Neural crest cell (in vitro differentiated cells): ENCODE measurements around the gene GALNT14. TPM values are rescaled to one million over a fixed set of nuclear protein-coding genes. Genes with fewer than 3 reads are reported as not detected.

Experiments used
- DNase-seq: peaks from one replicate; pipeline ENCODE4 v3.0.0; 2021; ENCODE audit warnings: low read depth, mixed read lengths, low spot score
- H3K27ac Mint-ChIP-seq: one replicate; pipeline ENCODE4 v1.8.0; 2021; ENCODE audit warnings: mild to moderate bottlenecking, mixed read lengths; ENCODE audit not compliant: unreplicated experiment
- H3K27me3 Mint-ChIP-seq: 2 replicates; pipeline ENCODE4 v1.8.0; 2021; ENCODE audit warnings: low read depth, mild to moderate bottlenecking, mixed read lengths
- H3K36me3 Mint-ChIP-seq: 2 replicates; pipeline ENCODE4 v1.8.0; 2021; ENCODE audit warnings: low read depth, mild to moderate bottlenecking, mixed read lengths
- H3K4me1 Mint-ChIP-seq: 2 replicates; pipeline ENCODE4 v1.8.0; 2021; ENCODE audit warnings: mixed read lengths
- H3K4me3 Mint-ChIP-seq: one replicate; pipeline ENCODE4 v1.8.0; 2021; ENCODE audit warnings: mild to moderate bottlenecking, mixed read lengths
- H3K9me3 Mint-ChIP-seq: 2 replicates; pipeline ENCODE4 v1.8.0; 2021; ENCODE audit warnings: mixed read lengths
- CTCF ChIP-seq: fragments of 200-600 bp; sonication (generic); conservative IDR thresholded peaks from 2 replicates; pipeline ENCODE4 v1.5.0; 2021; ENCODE audit warnings: antibody characterized with exemption, mild to moderate bottlenecking
- total RNA-seq: library from RNA; stranded (reverse); gene quantifications from 2 replicates; pipeline ENCODE4 v1.2.1, GENCODE V29; 2021

Gene GALNT14
- total RNA-seq, 1 donor from 2014 or later: 1.5 TPM

DNA sequence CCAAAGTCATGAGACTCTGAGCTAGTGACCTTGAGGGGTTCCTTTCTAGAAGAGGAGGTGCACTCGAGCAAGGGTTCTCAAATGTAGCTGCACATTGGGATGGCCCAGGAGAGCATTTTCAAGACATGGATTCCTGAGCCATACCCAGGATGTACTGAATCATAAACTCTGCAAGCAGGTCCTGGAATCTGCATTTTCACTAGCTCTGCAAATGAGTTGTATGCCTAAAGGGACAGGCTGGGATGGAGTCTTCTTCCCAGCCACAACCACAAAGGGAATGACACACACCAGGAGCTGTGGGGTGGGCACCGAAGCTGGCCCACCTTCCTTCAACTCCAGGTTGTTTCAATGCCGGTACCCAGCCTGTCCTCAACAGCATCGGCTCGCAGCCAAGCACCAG lies 90.6 kb downstream of the GALNT14 start:
- Mint-ChIP-seq H3K27me3 (no peaks in the 10 kb centered on the region), H3K4me1 (no peaks in the 10 kb centered on the region), H3K4me3 (no peak overlapping the region), H3K36me3 (no peaks in the 10 kb centered on the region), H3K27ac (no peak overlapping the region), H3K9me3 (no peaks in the 10 kb centered on the region)
- TF ChIP-seq CTCF: no peak
- no peak for DNase-seq

- Mint-ChIP-seq H3K4me3 (no peak overlapping the region), H3K4me1 (no peaks in the 10 kb centered on the region), H3K9me3 (peaks cover 22% of the 10 kb centered on the region), H3K27me3 (peaks cover 15% of the 10 kb centered on the region), H3K36me3 (peaks cover 4% of the 10 kb centered on the region), H3K27ac (no peak overlapping the region)
- DNase-seq: no peak
- TF ChIP-seq CTCF: peak; percentile 16
Measured at GRCh38 chr2:31038385-31038784, 99.9 kb downstream of the GALNT14 start.

DNA sequence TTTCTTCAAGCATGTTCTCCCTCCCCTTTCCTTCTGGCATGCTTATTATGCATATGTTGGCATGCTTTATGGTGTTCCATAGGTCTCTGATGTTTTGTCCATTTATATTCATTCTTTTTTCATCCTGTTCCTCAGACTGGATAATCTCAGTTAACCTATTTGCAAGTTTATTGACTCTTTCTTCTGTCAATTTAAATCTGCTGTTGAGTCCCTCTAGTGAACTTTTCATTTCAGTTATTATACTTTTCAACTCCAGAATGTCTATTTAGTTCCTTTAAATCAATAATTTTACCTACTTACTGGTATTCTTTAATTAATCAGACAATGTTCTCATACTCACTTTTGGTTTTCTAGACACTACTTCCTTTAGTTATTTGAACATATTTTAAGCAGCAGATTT lies 101.2 kb downstream of the GALNT14 start:
- Mint-ChIP-seq H3K4me3 (no peak overlapping the region), H3K9me3 (peaks cover 22% of the 10 kb centered on the region), H3K27ac (no peak overlapping the region), H3K4me1 (no peaks in the 10 kb centered on the region), H3K36me3 (peaks cover 4% of the 10 kb centered on the region), H3K27me3 (peaks cover 16% of the 10 kb centered on the region)
- no peak for DNase-seq
- no peak for TF ChIP-seq CTCF

DNA sequence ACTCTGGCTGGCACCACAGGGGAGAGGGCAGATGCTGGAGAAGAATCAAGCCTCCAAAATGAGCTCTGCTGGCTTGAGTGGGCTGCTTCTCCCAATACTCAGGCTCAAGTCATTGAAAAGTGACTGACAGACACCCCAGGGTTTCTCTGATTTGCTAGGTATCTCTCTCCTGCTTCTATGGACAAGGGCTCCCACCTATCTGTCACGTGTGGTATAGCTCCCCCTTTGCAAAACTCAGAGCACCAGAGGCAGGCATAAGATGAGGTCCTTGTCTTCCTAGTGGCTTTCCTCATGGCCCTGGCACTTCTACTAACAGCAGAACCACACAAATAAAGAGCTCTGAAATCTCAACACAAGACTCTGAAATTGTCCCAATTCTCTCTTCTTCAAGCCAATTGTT lies 105.2 kb downstream of the GALNT14 start:
- Mint-ChIP-seq H3K27me3 (peaks cover 26% of the 10 kb centered on the region), H3K36me3 (peaks cover 4% of the 10 kb centered on the region), H3K9me3 (peaks cover 22% of the 10 kb centered on the region), H3K27ac (no peak overlapping the region), H3K4me1 (no peaks in the 10 kb centered on the region), H3K4me3 (no peak overlapping the region)
- TF ChIP-seq CTCF: no peak
- no peak for DNase-seq

DNA sequence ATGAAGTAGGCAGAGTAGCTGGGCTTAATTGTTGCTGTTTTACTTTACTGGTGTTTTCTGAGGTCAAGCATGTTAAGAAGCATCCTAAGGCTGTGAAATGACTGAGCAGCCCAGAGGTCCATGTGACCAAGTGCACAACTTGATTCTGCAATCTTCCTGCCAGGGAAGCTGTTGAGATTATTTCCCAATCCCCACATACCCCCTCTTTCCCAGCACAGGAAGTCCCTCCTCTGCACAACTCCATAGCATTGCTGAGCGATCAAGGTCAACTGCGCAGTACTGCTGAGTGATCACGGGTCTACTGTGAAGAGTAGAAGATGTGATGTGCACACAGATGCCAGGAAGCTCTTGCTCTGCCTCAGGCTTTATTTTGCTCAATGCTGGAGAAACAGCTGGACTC lies 105.8 kb downstream of the GALNT14 start:
- Mint-ChIP-seq H3K4me3 (no peak overlapping the region), H3K9me3 (peaks cover 19% of the 10 kb centered on the region), H3K36me3 (peaks cover 4% of the 10 kb centered on the region), H3K27ac (no peak overlapping the region), H3K27me3 (peaks cover 28% of the 10 kb centered on the region), H3K4me1 (no peaks in the 10 kb centered on the region)
- TF ChIP-seq CTCF: no peak
- no peak for DNase-seq
